Neural progenitor cell (in vitro differentiated cells): ENCODE data around the gene TBL2.

Source experiments
- EZH2phosphoT487 ChIP-seq: fragments of 200-600 bp; sonication (generic); IDR thresholded peaks from 2 replicates; pipeline ENCODE4 v1.6.1; 2017; ENCODE audit warnings: antibody characterized with exemption
- TF ChIP-seq, protein P1 (sequence below): fragments of 200-600 bp; sonication (generic); IDR thresholded peaks from 2 replicates; pipeline ENCODE4 v1.5.1; 2017; ENCODE audit warnings: antibody characterized with exemption, mild to moderate bottlenecking

DNA sequence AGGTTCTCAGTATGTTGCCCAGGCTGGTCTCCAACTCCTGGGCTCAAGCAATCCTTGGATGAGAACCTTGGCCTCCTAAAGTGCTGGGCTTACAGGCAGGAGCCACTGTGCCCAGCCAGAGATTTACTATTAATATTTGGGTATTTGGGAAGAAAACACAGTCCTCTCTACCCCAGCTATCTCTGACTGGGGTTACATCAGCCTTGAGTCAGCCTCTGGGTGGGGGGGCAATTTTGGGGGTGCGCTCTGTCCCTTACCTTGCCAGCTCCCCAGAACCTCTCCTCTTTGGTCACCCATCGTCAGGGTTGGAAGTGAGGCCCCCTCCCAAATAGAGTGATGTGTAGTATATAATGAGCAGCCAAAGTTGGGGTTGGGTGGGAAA lies 44.1 kb upstream of the TBL2 start:
- TF ChIP-seq EZH2phosphoT487 = no peak
- TF ChIP-seq, protein P1, sequence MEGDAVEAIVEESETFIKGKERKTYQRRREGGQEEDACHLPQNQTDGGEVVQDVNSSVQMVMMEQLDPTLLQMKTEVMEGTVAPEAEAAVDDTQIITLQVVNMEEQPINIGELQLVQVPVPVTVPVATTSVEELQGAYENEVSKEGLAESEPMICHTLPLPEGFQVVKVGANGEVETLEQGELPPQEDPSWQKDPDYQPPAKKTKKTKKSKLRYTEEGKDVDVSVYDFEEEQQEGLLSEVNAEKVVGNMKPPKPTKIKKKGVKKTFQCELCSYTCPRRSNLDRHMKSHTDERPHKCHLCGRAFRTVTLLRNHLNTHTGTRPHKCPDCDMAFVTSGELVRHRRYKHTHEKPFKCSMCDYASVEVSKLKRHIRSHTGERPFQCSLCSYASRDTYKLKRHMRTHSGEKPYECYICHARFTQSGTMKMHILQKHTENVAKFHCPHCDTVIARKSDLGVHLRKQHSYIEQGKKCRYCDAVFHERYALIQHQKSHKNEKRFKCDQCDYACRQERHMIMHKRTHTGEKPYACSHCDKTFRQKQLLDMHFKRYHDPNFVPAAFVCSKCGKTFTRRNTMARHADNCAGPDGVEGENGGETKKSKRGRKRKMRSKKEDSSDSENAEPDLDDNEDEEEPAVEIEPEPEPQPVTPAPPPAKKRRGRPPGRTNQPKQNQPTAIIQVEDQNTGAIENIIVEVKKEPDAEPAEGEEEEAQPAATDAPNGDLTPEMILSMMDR = no peak
